Liver (tissue), 3 donors: ENCODE measurements around the gene LHX3.

Source experiments
- TF ChIP-seq, protein P1 (sequence below): fragments of 150-350 bp; IDR thresholded peaks from 2 replicates; pipeline ENCODE4 v1.5.1; 2017; ENCODE audit warnings: improper control_type of control experiment, low read depth, low read length; ENCODE audit not compliant: missing input control
- TF ChIP-seq, protein P2 (sequence below): IDR thresholded peaks from 2 replicates; pipeline ENCODE4 v1.6.1; 2016; ENCODE audit warnings: antibody characterized with exemption, mild to moderate bottlenecking
- TF ChIP-seq, protein P3 (sequence below): IDR thresholded peaks from 2 replicates; pipeline ENCODE4 v1.6.1; 2016; ENCODE audit warnings: antibody characterized with exemption
- donor health status: healthy.
- donor health status: healthy.

DNA sequence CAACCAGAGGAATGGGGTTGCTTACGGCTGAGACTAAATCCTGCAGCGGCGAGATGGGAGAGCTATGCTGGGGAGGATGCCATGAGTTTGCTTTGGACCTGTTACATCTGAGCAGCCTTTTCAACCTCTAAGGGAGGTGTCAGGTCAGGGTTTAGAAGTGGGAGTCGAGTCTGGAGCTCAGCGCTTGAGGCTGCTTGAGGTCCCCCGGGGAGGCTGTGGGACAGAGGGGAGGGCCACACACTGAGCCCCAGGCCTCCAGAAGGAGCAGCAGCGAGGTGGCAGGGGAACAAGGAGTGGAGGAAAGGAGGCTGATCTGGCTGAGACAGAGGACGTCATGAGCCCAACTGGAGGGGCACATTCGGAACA lies 42.6 kb upstream of the LHX3 start:
- TF ChIP-seq, protein P1, sequence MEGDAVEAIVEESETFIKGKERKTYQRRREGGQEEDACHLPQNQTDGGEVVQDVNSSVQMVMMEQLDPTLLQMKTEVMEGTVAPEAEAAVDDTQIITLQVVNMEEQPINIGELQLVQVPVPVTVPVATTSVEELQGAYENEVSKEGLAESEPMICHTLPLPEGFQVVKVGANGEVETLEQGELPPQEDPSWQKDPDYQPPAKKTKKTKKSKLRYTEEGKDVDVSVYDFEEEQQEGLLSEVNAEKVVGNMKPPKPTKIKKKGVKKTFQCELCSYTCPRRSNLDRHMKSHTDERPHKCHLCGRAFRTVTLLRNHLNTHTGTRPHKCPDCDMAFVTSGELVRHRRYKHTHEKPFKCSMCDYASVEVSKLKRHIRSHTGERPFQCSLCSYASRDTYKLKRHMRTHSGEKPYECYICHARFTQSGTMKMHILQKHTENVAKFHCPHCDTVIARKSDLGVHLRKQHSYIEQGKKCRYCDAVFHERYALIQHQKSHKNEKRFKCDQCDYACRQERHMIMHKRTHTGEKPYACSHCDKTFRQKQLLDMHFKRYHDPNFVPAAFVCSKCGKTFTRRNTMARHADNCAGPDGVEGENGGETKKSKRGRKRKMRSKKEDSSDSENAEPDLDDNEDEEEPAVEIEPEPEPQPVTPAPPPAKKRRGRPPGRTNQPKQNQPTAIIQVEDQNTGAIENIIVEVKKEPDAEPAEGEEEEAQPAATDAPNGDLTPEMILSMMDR: no peak
- TF ChIP-seq, protein P2, sequence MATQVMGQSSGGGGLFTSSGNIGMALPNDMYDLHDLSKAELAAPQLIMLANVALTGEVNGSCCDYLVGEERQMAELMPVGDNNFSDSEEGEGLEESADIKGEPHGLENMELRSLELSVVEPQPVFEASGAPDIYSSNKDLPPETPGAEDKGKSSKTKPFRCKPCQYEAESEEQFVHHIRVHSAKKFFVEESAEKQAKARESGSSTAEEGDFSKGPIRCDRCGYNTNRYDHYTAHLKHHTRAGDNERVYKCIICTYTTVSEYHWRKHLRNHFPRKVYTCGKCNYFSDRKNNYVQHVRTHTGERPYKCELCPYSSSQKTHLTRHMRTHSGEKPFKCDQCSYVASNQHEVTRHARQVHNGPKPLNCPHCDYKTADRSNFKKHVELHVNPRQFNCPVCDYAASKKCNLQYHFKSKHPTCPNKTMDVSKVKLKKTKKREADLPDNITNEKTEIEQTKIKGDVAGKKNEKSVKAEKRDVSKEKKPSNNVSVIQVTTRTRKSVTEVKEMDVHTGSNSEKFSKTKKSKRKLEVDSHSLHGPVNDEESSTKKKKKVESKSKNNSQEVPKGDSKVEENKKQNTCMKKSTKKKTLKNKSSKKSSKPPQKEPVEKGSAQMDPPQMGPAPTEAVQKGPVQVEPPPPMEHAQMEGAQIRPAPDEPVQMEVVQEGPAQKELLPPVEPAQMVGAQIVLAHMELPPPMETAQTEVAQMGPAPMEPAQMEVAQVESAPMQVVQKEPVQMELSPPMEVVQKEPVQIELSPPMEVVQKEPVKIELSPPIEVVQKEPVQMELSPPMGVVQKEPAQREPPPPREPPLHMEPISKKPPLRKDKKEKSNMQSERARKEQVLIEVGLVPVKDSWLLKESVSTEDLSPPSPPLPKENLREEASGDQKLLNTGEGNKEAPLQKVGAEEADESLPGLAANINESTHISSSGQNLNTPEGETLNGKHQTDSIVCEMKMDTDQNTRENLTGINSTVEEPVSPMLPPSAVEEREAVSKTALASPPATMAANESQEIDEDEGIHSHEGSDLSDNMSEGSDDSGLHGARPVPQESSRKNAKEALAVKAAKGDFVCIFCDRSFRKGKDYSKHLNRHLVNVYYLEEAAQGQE: no peak
- TF ChIP-seq, protein P3, sequence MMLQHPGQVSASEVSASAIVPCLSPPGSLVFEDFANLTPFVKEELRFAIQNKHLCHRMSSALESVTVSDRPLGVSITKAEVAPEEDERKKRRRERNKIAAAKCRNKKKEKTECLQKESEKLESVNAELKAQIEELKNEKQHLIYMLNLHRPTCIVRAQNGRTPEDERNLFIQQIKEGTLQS: no peak
